ENCODE measurements around the gene HCK.

DNA sequence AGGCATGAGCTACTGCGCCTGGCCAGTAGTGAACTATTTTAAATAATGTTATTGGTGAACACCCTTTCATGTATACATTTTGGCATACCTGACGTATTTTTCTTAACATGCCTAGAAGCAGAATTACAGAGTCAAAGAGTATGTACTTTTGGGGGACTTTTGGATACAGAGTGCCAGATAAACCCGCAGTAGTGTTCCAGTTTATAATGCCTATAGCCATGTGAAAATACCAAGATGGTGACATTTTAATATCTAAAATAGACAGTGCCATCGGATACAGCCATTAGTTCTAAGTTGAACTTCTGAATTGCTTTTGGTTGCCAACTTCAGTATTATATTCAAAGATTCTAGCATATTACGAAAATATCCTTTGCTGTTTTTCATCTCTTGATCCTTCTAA lies 77.8 kb downstream of the HCK start:
- TF ChIP-seq, protein P1, sequence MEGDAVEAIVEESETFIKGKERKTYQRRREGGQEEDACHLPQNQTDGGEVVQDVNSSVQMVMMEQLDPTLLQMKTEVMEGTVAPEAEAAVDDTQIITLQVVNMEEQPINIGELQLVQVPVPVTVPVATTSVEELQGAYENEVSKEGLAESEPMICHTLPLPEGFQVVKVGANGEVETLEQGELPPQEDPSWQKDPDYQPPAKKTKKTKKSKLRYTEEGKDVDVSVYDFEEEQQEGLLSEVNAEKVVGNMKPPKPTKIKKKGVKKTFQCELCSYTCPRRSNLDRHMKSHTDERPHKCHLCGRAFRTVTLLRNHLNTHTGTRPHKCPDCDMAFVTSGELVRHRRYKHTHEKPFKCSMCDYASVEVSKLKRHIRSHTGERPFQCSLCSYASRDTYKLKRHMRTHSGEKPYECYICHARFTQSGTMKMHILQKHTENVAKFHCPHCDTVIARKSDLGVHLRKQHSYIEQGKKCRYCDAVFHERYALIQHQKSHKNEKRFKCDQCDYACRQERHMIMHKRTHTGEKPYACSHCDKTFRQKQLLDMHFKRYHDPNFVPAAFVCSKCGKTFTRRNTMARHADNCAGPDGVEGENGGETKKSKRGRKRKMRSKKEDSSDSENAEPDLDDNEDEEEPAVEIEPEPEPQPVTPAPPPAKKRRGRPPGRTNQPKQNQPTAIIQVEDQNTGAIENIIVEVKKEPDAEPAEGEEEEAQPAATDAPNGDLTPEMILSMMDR (conservative IDR thresholded peaks at IDR 0.05 in 1 of 2, IDR thresholded peaks at IDR 0.05 in 1 of 2; ENCODE audit: extremely low read depth in 1 of 2, insufficient read depth in 1 of 2, low read depth in 1 of 2, low read length in 2 of 2): no peak
- no peak for TF ChIP-seq EZH2 (IDR thresholded peaks at IDR 0.05; ENCODE audit: borderline replicate concordance, low read length)

All from mammary epithelial cell (primary cell).